ENCODE measurements around the gene CELF1.

The CELF1 gene

DNA sequence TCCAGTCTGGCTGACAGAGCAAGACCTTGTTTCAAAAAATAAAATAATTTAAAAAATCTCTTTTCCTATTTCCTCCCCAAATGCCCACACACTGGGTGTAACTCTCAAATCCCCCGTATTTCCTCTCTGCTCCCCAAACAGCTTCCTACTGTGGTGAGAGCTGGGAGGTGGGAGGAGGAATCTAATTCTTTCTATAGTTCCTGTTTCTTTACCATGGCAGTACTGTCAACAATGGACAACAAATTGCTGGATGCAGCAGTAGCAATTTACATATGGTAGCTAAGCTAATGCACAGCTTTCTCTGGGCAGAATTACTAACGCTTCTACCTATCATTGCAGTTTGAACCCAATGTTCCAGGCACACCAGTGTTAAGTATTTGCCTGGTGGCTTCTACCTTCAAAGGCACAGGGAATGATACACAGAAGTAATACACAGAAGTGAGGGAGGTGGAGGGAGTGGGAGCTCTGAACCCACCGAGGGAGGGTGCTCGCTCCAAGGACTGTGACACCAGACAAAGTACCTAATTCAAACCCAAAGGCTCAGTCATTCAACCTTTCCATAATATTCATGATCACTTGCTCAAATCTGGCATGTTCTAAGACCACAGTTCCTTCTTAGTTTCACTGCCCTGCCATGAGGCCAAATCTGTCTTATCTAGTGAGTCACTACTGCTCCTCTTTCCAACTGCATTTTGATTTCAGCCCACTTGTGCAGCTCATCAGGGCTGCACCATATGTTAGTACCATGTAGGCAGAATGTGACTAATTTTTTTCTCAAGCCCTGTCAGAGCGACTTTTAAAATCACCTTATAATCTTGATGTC, 37.9 kb downstream of the CELF1 start:
- TF ChIP-seq CTCF (IDR thresholded peaks at IDR 0.05): no peak

DNA sequence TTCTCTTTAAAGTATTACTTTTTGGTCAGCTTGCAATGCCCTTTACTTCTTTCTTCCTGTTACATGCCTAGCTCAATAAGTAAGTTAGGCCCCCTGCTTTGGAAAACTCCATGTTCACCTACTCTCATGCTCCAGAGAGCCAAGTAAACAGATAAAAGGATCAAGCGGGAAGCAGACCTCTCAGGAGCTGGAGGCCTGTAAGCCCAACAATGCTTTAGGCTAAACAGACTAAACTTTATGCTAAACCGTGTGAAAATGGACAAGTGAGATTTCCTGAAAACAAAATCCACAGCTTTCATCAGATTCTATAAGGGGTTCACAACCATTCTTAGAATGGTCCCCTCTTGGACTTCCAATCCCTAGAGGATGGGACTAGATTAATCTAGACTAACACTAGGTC, 40.2 kb downstream of the CELF1 start:
- TF ChIP-seq CTCF (IDR thresholded peaks at IDR 0.05): no peak

DNA sequence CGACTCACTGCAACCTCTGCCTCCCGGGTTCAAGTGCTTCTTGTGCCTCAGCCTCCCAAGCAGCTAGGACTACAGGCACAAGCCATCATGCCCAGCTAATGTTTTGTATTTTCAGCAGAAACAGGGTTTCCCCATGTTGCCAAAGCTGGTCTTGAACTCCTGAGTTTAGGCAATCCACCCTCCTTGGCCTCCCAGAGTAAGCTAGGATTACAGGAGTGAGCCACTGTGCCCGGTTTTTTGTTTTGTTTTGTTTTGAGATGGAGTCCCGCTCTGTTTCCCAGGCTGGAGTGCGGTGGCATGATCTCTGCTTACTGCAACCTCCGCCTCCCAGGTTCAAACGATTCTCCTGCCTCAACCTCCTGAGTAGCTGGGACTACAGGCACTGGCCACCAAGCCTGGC, 41.0 kb downstream of the CELF1 start:
- TF ChIP-seq CTCF (IDR thresholded peaks at IDR 0.05): no peak

DNA sequence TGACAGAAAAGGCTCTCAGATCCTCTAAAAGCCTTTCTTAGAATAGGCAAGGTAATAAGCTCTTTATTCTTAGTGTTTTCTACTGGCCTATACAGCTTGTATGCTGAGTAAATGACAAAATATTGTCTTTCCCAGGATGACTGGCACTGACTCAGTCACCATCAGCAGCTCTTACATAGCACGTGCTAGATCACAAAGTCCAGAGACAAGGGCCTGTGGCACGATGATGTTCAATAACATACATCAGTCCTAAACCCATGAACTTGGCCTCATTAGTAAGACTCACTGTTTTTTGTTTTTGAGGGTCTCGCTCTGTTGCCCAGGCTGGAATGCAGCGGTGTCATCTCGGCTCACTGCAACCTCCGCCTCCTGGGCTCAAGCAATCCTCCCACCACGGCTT, 42.7 kb downstream of the CELF1 start:
- TF ChIP-seq CTCF (IDR thresholded peaks at IDR 0.05): no peak

GRCh38 chr11:47509077-47509536, 43.8 kb downstream of the CELF1 start:
- no peak for TF ChIP-seq CTCF (IDR thresholded peaks at IDR 0.05)

DNA sequence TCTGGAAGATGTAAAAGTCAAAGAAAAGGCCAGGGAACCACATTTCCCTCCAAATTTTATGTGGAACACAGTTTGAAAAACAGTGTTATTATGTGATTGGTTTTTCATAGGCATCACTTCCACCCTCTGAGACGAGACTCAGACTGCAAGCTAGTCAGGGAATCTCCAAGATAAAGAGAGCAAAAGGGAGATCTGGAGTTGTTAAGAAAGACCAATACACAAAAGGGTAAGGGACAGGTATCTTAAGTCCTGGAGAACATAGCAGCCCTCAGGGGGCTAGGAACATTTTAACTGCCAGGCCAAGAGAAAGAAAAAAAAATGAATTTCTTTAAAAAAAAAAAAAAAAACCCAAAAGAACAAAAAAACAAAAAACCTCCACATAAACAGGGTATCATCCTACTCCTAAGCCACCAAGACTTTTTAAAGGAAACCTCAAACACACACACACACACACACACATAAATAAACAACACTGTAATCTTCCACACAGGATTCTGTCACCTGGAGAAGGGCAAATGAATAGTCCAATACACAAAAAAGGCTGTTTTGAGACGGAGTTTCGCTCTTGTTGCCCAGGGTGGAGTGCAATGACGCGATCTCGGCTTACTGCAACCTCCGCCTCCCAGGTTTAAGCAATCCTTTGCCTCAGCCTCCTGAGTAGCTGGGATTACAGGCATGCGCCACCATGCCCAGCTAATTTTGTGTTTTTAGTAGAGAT, 44.5 kb downstream of the CELF1 start:
- no peak for TF ChIP-seq CTCF (IDR thresholded peaks at IDR 0.05)

- no peak for TF ChIP-seq CTCF (IDR thresholded peaks at IDR 0.05)
Observed at GRCh38 chr11:47507563-47508239, 45.2 kb downstream of the CELF1 start.

Measured in LNCAP (cell line).